Activated B cell treated with CpG ODN at 0.5 μM for 24 hours (primary cell): ENCODE results near the gene PCSK5. TPM values are rescaled to one million over a fixed set of nuclear protein-coding genes. Genes with fewer than 3 reads are reported as not detected.

ENCODE experiments used
- ATAC-seq: fragments of 200-7000 bp; cut with Tn5 transposase; one replicate; pipeline ENCODE4 v1.10.0; 2021; ENCODE audit warnings: low read depth, mild to moderate bottlenecking, moderate library complexity
- CTCF ChIA-PET: fragments of 350-600 bp; sonication (Branson Sonifier 250); formaldehyde crosslinking; loops from one replicate; lab custom pipeline; 2021; ENCODE audit warnings: antibody characterized with exemption; lab: Charles Lee
- POLR2A ChIA-PET: fragments of 350-600 bp; sonication (Branson Sonifier 250); formaldehyde crosslinking; loops from one replicate; lab custom pipeline; 2021; ENCODE audit warnings: antibody characterized with exemption; lab: Charles Lee
- DNase-seq: peaks from one replicate; pipeline ENCODE4 v3.0.0; 2022
- H3K27ac Mint-ChIP-seq: one replicate; pipeline ENCODE4 v1.8.0; 2020; ENCODE audit warnings: mixed read lengths
- H3K27me3 Mint-ChIP-seq: one replicate; pipeline ENCODE4 v1.8.0; 2021; ENCODE audit warnings: mixed read lengths
- H3K36me3 Mint-ChIP-seq: one replicate; pipeline ENCODE4 v1.8.0; 2021; ENCODE audit warnings: low read depth, mixed read lengths
- H3K4me1 Mint-ChIP-seq: one replicate; pipeline ENCODE4 v1.8.0; 2021; ENCODE audit warnings: mixed read lengths
- H3K4me3 Mint-ChIP-seq: one replicate; pipeline ENCODE4 v1.8.0; 2020; ENCODE audit warnings: mild to moderate bottlenecking, mixed read lengths
- H3K9me3 Mint-ChIP-seq: one replicate; pipeline ENCODE4 v1.8.0; 2020; ENCODE audit warnings: mixed read lengths
- CTCF ChIP-seq: fragments of 200-600 bp; IDR thresholded peaks from one replicate; pipeline ENCODE4 v1.8.0; 2022; ENCODE audit warnings: antibody characterized with exemption, mild to moderate bottlenecking
- intact Hi-C: fragments of 100-400 bp; cut with micrococcal nuclease; formaldehyde crosslinking; loops from one replicate; pipeline ENCODE4 v1.15.1; 2024
- total RNA-seq: library from RNA; stranded (reverse); gene quantifications from 2 replicates; pipeline ENCODE4 v1.2.3, GENCODE V29; 2022

The PCSK5 gene
- total RNA-seq, 1 donor from 2014 or later, result not detected

GRCh38 chr9:76378367-76379073, 488.0 kb downstream of the PCSK5 start:
- Mint-ChIP-seq H3K9me3 (no peaks in the 10 kb centered on the region), H3K4me3 (no peak overlapping the region), H3K27me3 (no peaks in the 10 kb centered on the region), H3K27ac (no peak overlapping the region), H3K36me3 (peaks cover 8% of the 10 kb centered on the region), H3K4me1 (no peaks in the 10 kb centered on the region)
- TF ChIP-seq CTCF, result no peak
- no peak for ATAC-seq
- CTCF ChIA-PET, result no interaction called here
- POLR2A ChIA-PET, result interaction anchor here (0.9 kb wide), 1 partner anchor 16 kb away, joined by 5 read pairs; the partner anchor contains the start of gene RFK
- no peak for DNase-seq
- intact Hi-C loops, result no loop called here

GRCh38 chr9:76379494-76379893, 489.0 kb downstream of the PCSK5 start:
- no peak for TF ChIP-seq CTCF
- intact Hi-C loops, result no loop called here
- ChIA-PET CTCF (no interaction called here), POLR2A (no interaction called here)
- DNase-seq, result no peak
- Mint-ChIP-seq H3K36me3 (peaks cover 15% of the 10 kb centered on the region), H3K4me1 (no peaks in the 10 kb centered on the region), H3K4me3 (no peak overlapping the region), H3K9me3 (no peaks in the 10 kb centered on the region), H3K27ac (no peak overlapping the region), H3K27me3 (no peaks in the 10 kb centered on the region)
- no peak for ATAC-seq

- CTCF ChIA-PET, result no interaction called here
- POLR2A ChIA-PET, result no interaction called here
- H3K4me1 Mint-ChIP-seq, result peaks cover 22% of the 10 kb centered on the region
- DNase-seq, result no peak
- H3K36me3 Mint-ChIP-seq, result peaks cover 44% of the 10 kb centered on the region
- no peak for TF ChIP-seq CTCF
- no peaks in the 10 kb centered on the region for H3K27me3 Mint-ChIP-seq
- H3K9me3 Mint-ChIP-seq, result no peaks in the 10 kb centered on the region
- no peak overlapping the region for H3K27ac Mint-ChIP-seq
- intact Hi-C loops, result loop anchor here (5.0 to 10.0 kb wide), 4 partner anchors 1067 to 1436 kb away; partner anchors contain the start of genes C9orf40, CARNMT1, NMRK1 and OSTF1
- no peak for ATAC-seq
- no peak overlapping the region for H3K4me3 Mint-ChIP-seq
These were observed 500.2 kb downstream of the PCSK5 start for GRCh38 chr9:76390656-76391055.

GRCh38 chr9:76394195-76394959, 503.9 kb downstream of the PCSK5 start, which contains the start of gene RFK:
RFK (minus strand) TSS chr9:76394426; CDS start chr9:76394171, 255 bp downstream.
- Mint-ChIP-seq H3K27me3 (no peaks in the 10 kb centered on the region), H3K9me3 (no peaks in the 10 kb centered on the region), H3K4me1 (peaks cover 22% of the 10 kb centered on the region), H3K36me3 (peaks cover 18% of the 10 kb centered on the region), H3K4me3 (peak within 1 kb of the TSS; percentile 99), H3K27ac (peak within 1 kb of the TSS; percentile 99)
- no peak for TF ChIP-seq CTCF
- ChIA-PET CTCF (interaction anchor here (0.6 to 2.1 kb wide), 8 partner anchors 9 to 773 kb away, joined by 3 to 15 read pairs (median 6); partner anchors contain the start of gene GCNT1), POLR2A (interaction anchor here (0.6 to 2.8 kb wide), 12 partner anchors 10 to 783 kb away, joined by 3 to 14 read pairs (median 6); partner anchors contain the start of genes GCNT1 and VPS13A)
- peak; percentile 98 for DNase-seq
- intact Hi-C loops, result loop anchor here (1.0 to 10.0 kb wide), 11 partner anchors 52 to 1440 kb away; partner anchors contain the start of genes C9orf40, CARNMT1, GCNT1 and NMRK1
- ATAC-seq, result peak; percentile 90
